BE2C (cell line): ENCODE data around the gene TCERG1L.

ENCODE experiments used
- DNase-seq: peaks from one replicate; pipeline ENCODE4 v3.0.0-alpha.2; 2020
- H3K27me3 ChIP-seq: fragments of 250-450 bp; sonication (Bioruptor Pico); 2 replicates; pipeline ENCODE4 v1.5.1; 2020; ENCODE audit warnings: mild to moderate bottlenecking
- H3K36me3 ChIP-seq: fragments of 250-450 bp; sonication (Bioruptor Pico); 2 replicates; pipeline ENCODE4 v1.5.1; 2020; ENCODE audit warnings: mild to moderate bottlenecking
- H3K4me1 ChIP-seq: fragments of 250-450 bp; sonication (Bioruptor Pico); 2 replicates; pipeline ENCODE4 v1.5.1; 2020
- H3K4me3 ChIP-seq: 2 replicates; pipeline ENCODE4 v1.5.1; 2011; ENCODE audit warnings: low read depth, low read length
- H3K9me3 ChIP-seq: fragments of 250-450 bp; sonication (Bioruptor Pico); 2 replicates; pipeline ENCODE4 v1.5.1; 2020
- TF ChIP-seq, protein P1 (sequence below): IDR thresholded peaks from 2 replicates; pipeline ENCODE4 v1.5.1; 2012; ENCODE audit warnings: mild to moderate bottlenecking, low read depth, low read length

The TCERG1L gene

DNA sequence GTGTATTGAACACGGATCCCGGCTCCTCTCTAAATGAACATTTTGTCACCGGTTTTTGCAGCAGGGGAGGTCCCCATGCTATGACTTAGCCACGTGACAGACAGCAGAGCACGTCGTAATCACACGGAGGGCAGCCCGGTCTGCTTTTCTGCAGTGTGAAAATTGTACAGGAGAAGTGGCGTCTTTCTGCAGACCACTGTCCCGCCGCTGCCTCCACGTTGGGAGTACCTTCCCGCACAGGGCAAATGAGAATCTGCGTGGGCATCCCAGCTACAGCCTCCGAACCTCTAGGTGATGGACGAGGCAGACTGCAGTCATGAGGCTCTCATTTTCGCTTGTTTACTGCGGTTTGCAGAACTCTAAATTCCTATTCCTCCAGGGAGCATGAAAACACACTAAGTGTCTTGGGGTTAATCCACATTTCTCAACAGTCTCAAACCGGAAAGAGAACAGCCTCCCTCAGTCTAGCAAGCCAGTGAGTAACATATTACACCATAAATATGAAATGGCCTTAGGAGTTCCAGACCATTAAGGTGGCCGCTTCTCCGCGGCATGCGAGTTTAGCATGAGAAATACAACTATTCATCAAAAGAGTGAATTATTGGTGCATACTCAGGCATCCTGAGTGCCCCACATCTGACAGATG is 89.8 kb downstream of the TCERG1L start:
- Histone ChIP-seq H3K4me3 (no peak overlapping the region), H3K4me1 (no peaks in the 10 kb centered on the region), H3K9me3 (no peaks in the 10 kb centered on the region), H3K36me3 (no peaks in the 10 kb centered on the region), H3K27me3 (no peaks in the 10 kb centered on the region)
- TF ChIP-seq, protein P1, sequence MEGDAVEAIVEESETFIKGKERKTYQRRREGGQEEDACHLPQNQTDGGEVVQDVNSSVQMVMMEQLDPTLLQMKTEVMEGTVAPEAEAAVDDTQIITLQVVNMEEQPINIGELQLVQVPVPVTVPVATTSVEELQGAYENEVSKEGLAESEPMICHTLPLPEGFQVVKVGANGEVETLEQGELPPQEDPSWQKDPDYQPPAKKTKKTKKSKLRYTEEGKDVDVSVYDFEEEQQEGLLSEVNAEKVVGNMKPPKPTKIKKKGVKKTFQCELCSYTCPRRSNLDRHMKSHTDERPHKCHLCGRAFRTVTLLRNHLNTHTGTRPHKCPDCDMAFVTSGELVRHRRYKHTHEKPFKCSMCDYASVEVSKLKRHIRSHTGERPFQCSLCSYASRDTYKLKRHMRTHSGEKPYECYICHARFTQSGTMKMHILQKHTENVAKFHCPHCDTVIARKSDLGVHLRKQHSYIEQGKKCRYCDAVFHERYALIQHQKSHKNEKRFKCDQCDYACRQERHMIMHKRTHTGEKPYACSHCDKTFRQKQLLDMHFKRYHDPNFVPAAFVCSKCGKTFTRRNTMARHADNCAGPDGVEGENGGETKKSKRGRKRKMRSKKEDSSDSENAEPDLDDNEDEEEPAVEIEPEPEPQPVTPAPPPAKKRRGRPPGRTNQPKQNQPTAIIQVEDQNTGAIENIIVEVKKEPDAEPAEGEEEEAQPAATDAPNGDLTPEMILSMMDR: no peak
- DNase-seq: no peak

DNA sequence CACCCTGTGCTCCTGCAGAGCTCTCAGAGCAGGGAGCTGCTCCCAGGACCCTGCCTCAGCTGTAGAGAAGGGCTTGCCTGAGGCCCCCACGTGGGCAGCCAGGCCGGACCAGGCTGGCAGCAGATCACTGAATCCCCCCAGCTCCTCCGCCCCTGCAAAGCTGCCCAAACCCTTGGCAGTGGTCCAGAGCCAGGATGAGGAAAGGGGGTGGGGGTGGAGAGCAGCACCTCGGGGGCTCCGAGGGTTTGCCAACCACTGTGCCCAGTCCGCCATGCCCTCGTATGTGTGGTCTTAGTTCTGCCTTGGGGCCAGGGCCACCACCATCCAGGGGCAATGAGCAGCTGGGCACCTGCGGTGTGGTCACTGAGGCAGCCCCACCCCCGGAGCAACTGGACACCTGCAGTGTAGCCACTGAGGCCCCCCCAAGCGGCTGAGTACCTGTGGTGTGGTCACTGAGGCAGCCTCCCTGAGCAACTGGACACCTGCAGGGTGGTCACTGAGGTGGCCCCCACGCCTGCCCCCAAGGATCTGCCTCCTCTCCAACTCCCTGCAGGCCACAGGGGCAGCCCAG is 90.8 kb downstream of the TCERG1L start:
- Histone ChIP-seq H3K4me1 (no peaks in the 10 kb centered on the region), H3K36me3 (no peaks in the 10 kb centered on the region), H3K9me3 (no peaks in the 10 kb centered on the region), H3K4me3 (no peak overlapping the region), H3K27me3 (no peaks in the 10 kb centered on the region)
- DNase-seq: no peak
- TF ChIP-seq, protein P1: no peak

DNA sequence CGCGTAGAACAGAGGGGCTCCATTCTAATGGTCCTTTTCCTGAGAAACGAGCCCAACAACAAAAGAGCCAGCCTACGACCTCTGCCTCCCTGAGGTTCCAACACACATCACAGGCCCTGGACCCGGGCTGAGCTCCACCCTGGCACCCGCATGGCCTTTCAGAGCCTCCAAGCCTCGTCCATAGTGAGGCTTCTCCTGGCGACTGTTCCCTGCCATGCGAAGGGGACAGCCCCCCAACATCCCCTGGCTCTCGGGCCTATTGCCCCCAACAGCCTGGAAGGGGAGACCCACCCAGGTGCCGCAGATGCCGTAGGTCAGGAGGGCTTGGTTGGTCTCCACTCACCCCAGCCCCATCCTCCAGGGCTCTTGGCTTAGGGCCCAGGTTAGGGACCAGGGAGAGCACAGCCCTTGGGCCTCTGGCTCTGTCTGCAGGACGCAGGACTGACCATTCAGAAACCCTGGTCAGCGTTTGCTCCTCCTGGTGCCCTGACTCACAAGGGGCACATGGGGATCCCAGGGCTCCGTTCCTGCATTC is 91.5 kb downstream of the TCERG1L start:
- no peaks in the 10 kb centered on the region for H3K9me3 ChIP-seq
- TF ChIP-seq, protein P1: no peak

DNA sequence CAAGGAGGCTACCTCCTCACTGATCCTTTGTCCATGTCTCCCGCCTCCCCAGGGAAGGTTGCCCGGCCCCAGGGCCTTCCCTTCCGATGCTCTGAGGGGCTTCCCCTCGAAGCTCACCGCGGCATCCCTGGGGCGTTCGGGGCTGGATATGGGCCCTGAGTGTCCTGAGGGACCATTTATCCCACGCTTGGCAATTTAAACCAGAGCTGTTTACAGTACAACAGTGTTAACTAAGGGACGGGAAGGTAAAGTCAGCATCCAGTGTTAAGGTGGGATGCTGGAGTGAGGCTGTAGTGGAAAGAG is 92.0 kb downstream of the TCERG1L start:
- no peak for DNase-seq
- Histone ChIP-seq H3K4me3 (no peak overlapping the region), H3K36me3 (no peaks in the 10 kb centered on the region), H3K4me1 (no peaks in the 10 kb centered on the region), H3K9me3 (no peaks in the 10 kb centered on the region), H3K27me3 (no peaks in the 10 kb centered on the region)
- TF ChIP-seq, protein P1: no peak

More for the DNA sequence above, 91.5 kb downstream of the TCERG1L start:
- Histone ChIP-seq H3K4me1 (no peaks in the 10 kb centered on the region), H3K4me3 (no peak overlapping the region), H3K27me3 (no peaks in the 10 kb centered on the region), H3K36me3 (no peaks in the 10 kb centered on the region)
- DNase-seq: no peak

DNA sequence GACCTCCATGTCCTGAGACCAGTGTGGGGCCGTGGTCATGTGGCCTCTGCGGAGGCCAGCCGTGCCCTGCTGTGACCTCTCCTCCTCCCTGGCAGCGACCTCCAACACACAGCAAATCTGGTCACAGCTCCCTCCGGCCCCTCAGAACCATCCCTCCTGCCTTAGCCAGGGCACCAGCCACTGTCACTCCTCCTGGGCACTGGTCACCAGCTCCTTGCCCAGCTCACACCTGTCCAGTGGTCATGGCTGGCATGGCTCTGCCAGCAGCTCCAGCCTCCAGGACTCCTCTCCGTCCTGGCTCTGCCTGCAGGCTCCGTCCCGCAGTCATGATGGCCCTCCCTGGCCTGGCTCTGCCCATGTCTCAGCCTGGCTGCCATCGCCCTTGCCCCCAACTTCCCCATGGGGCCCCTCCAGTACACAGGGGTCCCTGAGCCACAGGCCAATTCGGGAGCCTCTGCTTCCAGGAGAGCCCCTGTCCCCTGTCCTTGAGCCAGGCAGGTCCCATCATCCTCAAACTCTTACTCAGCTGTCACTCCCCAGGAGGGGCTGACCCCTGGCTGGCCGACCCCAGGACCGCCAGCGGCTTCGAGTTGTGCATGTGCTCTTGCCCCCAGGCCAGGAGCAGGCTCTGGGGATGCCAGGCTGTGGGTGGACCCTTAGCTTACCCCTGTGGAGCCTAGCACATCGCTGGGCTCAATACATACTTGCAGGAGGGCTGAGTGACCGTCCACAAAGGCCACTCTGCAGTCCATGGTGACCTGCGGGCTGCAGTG is 92.5 kb downstream of the TCERG1L start:
- Histone ChIP-seq H3K4me1 (no peaks in the 10 kb centered on the region), H3K27me3 (no peaks in the 10 kb centered on the region), H3K9me3 (no peaks in the 10 kb centered on the region), H3K4me3 (no peak overlapping the region), H3K36me3 (no peaks in the 10 kb centered on the region)
- DNase-seq: no peak
- TF ChIP-seq, protein P1: no peak

DNA sequence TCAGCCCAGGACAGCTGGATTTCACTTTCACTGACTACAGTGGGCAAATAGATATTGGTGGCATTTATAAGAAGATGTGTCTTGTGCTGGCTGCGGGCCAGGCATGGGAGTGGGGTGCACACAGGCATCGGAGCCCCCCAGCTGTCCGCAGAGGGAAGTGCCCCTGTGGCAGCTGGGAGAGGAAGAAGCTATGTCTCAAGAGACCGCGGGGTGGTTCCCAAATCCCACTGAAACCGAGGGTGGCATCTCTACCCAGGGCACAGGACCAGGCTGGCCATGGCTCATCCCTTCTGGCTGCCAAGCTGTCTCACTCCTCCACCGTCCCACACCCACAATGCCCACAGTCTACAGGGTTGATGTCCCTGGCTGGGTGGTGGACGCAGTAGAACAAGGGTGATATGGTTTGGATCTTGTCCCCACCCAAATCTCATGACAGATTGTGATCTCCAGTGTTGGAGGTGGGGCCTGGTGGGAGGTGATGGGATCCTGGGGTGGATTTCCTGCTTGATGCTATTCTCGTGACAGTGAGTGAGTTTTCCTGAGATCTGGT is 94.8 kb downstream of the TCERG1L start:
- Histone ChIP-seq H3K27me3 (no peaks in the 10 kb centered on the region), H3K4me3 (no peak overlapping the region), H3K4me1 (no peaks in the 10 kb centered on the region), H3K9me3 (no peaks in the 10 kb centered on the region), H3K36me3 (no peaks in the 10 kb centered on the region)
- DNase-seq: no peak
- TF ChIP-seq, protein P1: no peak
